ENCODE data around the gene RDX.

GRCh38 chr11:110162216-110162615, 134.2 kb downstream of the RDX start:
- TF ChIP-seq YY1 (IDR thresholded peaks at IDR 0.05; ENCODE audit: low read depth) (no peak), CEBPB (IDR thresholded peaks at IDR 0.05) (no peak), EGR1 (IDR thresholded peaks at IDR 0.05) (no peak), REST (IDR thresholded peaks at IDR 0.05; ENCODE audit: low read depth) (no peak), TAF1 (IDR thresholded peaks at IDR 0.05; ENCODE audit: low read depth) (no peak), FOXM1 (IDR thresholded peaks at IDR 0.05; ENCODE audit: borderline replicate concordance, low read depth) (no peak), RAD21 (IDR thresholded peaks at IDR 0.05; ENCODE audit: low read depth) (no peak)
